GM12874 (cell line): ENCODE measurements around the gene SGTB.

Experiments used
- TF ChIP-seq, protein P1 (sequence below): IDR thresholded peaks from 2 replicates; pipeline ENCODE4 v1.5.1; 2011; ENCODE audit warnings: low read depth, mild to moderate bottlenecking, control low read depth, low read length, moderate library complexity; ENCODE audit not compliant: insufficient read depth

The SGTB gene

DNA sequence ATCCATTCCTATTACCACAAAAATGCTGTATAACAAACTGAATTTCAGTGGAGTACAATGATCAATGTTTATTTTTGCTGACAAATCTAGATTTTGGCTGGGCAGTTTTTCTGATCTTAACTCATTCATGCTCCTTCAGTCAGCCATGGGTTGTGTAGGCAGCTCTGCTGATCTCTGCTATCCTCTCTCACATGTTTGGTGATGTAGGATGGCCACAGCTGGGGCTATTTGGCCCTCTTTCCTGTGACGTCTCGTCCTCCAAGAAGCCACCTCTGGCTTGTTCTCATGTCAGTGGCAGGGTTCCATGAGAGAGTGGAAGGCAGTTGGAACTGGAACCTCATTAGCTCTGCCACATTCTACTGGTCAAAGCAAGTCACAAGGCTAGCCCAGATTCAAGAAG is 9.0 kb upstream of the SGTB start:
- TF ChIP-seq, protein P1, sequence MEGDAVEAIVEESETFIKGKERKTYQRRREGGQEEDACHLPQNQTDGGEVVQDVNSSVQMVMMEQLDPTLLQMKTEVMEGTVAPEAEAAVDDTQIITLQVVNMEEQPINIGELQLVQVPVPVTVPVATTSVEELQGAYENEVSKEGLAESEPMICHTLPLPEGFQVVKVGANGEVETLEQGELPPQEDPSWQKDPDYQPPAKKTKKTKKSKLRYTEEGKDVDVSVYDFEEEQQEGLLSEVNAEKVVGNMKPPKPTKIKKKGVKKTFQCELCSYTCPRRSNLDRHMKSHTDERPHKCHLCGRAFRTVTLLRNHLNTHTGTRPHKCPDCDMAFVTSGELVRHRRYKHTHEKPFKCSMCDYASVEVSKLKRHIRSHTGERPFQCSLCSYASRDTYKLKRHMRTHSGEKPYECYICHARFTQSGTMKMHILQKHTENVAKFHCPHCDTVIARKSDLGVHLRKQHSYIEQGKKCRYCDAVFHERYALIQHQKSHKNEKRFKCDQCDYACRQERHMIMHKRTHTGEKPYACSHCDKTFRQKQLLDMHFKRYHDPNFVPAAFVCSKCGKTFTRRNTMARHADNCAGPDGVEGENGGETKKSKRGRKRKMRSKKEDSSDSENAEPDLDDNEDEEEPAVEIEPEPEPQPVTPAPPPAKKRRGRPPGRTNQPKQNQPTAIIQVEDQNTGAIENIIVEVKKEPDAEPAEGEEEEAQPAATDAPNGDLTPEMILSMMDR: no peak

DNA sequence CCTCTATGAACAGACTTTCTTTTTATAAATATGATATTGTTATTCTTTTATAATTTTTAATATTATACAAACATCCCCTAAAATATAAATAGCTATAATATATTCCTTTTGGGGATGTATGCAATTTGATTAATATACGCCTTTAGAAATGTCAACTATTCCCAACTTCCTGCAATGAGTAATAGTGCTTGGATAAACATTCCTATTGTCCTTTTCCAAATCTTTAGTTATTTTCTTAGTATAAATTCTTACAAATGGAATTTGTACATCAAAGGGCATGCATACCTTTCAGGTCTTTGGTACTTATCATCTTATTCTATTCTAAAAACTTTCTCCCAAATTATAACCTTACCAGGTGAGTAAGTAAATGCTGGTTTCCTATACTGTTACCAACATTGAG is 6.3 kb upstream of the SGTB start:
- TF ChIP-seq, protein P1: no peak

DNA sequence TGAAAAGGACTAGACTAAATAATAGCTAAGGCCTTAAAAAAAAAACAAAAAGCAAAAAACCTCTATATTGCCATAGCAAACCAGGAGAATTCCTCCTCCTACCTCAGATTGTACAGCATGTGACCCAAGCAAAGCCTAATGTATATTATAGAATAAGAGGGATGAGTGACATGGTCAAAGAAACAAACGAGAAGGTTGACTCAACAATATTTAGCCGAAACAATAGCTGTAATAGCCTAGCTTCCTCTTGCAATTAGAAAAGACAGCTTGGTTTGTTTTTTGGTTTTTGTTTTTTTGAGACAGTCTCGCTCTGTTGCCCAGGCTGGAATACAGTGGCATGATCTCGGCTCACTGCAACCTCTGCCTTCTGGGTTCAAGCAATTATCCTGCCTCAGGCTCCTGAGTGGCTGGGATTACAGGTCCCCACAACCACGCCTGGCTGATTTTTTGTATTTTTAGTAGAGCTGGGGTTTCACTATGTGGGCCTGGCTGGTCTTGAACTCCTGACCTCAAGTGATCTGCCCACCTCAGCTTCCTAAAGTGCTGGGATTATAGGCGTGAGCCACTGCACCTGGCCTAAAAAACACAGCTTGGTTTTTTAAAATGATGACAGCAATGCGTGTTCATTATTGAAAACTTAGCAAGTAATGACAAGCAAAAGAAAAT is 5.7 kb upstream of the SGTB start:
- TF ChIP-seq, protein P1: no peak

DNA sequence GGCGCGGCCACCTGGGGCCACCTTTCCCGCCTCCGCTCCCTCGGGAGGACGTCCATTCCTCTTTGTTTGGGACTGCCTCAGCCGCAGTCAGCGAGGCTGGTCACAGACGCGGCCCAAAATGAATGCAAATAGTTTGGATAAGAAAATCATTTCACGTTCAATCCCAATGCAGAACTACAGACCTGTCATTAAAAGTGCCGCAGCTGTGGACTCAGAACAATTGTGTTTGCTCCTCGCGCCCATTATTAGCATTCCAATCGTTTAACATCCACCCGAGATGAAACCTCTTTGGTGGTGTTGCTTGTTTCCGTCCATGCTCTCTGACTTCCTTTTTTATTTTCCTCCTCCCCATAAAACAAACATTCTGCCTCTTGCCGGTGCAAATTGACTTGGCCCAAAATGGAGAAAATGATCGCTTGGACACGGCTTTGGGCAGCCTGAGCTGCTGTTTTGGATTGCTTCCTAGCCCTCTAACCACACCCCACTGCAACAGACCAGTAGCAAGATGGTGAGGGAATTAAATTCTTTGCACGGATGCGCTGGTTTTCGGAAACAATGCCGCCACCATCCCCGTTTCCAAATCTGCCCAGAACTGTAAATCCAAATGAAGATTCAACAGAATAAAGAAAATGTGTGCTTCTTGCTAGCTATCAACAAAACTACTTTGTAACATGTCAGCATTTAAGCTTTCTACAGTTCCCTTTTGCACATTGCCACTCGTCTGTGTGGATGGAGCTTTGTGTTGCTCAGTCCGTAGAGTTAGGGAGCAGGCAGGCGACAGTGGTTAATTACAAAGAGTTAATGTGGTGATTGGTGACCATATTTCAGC is 880 bp upstream of the SGTB start:
- TF ChIP-seq, protein P1: no peak

DNA sequence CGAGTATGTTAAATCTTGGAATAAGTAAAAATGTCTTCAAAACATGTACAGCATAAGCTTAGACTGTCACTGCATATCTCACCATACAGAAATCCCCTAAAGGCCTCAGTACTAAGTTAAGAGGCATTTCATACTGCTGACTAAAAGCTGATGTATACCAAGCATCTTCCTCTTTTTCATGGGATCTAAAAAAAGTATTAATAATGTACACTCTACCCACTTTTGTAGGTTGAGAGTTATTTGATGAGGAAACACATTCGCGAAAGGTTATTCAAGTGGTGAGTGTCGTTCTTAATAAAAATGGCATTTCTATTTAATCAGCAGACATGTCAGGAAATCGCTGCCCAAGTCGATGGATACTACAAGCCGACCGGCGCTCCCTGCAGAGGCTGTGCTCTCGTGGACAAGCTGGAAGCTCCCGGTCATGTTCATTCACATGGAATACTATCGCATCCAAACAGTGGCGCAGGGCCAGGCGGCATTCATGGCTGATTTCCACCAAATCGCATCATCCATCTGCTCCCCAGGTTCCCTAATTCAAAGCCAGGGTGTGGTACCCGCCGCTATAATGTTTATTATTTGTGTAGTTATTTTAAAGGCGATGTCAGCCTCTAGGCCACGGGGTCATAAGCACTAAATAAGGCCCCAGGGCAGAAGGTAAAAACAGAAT is 724 bp downstream of the SGTB start:
- TF ChIP-seq, protein P1: no peak

GRCh38 chr5:65718576-65719310 is 3.2 kb downstream of the SGTB start:
- TF ChIP-seq, protein P1: no peak

DNA sequence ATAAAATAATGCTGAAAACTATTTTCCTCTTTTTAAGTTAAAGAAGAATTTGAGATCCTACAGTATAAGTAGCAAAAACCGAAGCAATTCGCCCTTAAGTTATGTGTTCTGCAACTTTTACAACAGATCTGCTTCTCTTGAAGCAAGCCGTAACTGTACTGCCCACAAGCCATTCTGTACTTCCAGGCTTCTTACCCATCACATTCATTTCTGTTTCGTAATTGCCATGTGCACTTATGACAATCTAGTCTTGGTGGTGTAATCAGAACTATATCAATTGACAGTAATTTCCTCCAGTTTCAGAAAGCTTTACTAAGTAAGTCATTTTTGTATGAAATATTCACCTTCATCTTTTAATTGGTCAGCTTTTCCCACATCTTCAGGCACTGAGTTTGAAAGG is 13.8 kb downstream of the SGTB start:
- TF ChIP-seq, protein P1: no peak
